Upper lobe of left lung (tissue), 6 donors: ENCODE results near the gene EPHB3. TPM values are rescaled to one million over a fixed set of nuclear protein-coding genes. Genes with fewer than 3 reads are reported as not detected.
"Not testable (repeated sequence)": the region's sequence is repeated elsewhere in the genome, so short reads cannot be mapped to it uniquely, and the experiment has no call there.

Source experiments
- ATAC-seq, 2 donors: fragments of 200-7000 bp; cut with Tn5 transposase; one replicate each; pipeline ENCODE4 v1.9.1; 2022; ENCODE audit warnings: mild to moderate bottlenecking in 2 of 2, moderate library complexity in 2 of 2; ENCODE audit not compliant: low FRiP score in 2 of 2
- DNase-seq, 2 donors: peaks; one replicate each; pipeline ENCODE4 v3.0.0-alpha.2; 2019 to 2020
- H3K27ac ChIP-seq, 4 donors: fragments of 200-600 bp; sonication (generic); one replicate each; pipeline ENCODE4 v1.5.1; 2016 to 2019
- H3K27me3 ChIP-seq, 4 donors: fragments of 200-600 bp; sonication (generic); one replicate each; pipeline ENCODE4 v1.5.1; 2017 to 2019
- H3K36me3 ChIP-seq, 4 donors: fragments of 200-600 bp; sonication (generic); one replicate each; pipeline ENCODE4 v1.5.1; 2016 to 2019
- H3K4me1 ChIP-seq, 4 donors: fragments of 200-600 bp; sonication (generic); one replicate each; pipeline ENCODE4 v1.5.1; 2018 to 2019
- H3K4me3 ChIP-seq, 4 donors: fragments of 200-600 bp; sonication (generic); one replicate each; pipeline ENCODE4 v1.5.1; 2017 to 2019; ENCODE audit warnings: mild to moderate bottlenecking in 2 of 4, moderate library complexity in 1 of 4
- H3K9me3 ChIP-seq, 4 donors: fragments of 200-600 bp; sonication (generic); one replicate each; pipeline ENCODE4 v1.5.1; 2018 to 2019
- CTCF ChIP-seq, 6 experiments: fragments of 450-650 bp in 4 of 6; fragments of 200-600 bp in 2 of 6; sonication (generic) in 2 of 6; IDR thresholded peaks; one replicate each; pipeline ENCODE4 v1.5.1; 2016 to 2019; ENCODE audit warnings: antibody characterized with exemption in 6 of 6
- EP300 ChIP-seq, 4 donors: sonication (generic); formaldehyde crosslinking; IDR thresholded peaks; one replicate each; pipeline ENCODE4 v1.5.1; 2017; ENCODE audit warnings: antibody characterized with exemption in 4 of 4, control low read depth in 2 of 4
- POLR2A ChIP-seq, 4 donors: fragments of 450-650 bp; IDR thresholded peaks; one replicate each; pipeline ENCODE4 v1.5.1; 2016 to 2017; ENCODE audit warnings: antibody characterized with exemption in 4 of 4, mild to moderate bottlenecking in 2 of 4
- POLR2AphosphoS5 ChIP-seq, 2 donors: sonication (generic); formaldehyde crosslinking; IDR thresholded peaks; one replicate each; pipeline ENCODE4 v1.5.1; 2017; ENCODE audit warnings: antibody characterized with exemption in 2 of 2
- WGBS, 2 donors: methylation state at CpG; one replicate each; pipeline ENCODE4 v1.1.5; 2017 to 2018; 5-methylcytosine and 5-hydroxymethylcytosine counted together
- total RNA-seq, 6 donors: library from RNA; depleted of rRNA in 4 of 6; stranded (reverse); fragments of >200 nt in 4 of 6; gene quantifications; one replicate each; pipeline versions ENCODE4 v1.1.0 to v1.2.1, GENCODE V29; 2016 to 2021
- donor health status: DM: no; HTN: no; CAD: no; lungs with moderate emphysema.
- donor health status: DM: no; HTN: yes; CAD: no; lungs with severe emphysema.

Gene EPHB3
- total RNA-seq, 6 donors from 2014 or later: 3.1 to 10.0 (median 7.2) TPM

- Histone ChIP-seq H3K27ac (peak overlapping the region in 1 of 4 donors; percentile 2), H3K36me3 (no peaks in the 10 kb centered on the region), H3K4me3 (no peak overlapping the region), H3K4me1 (peaks cover 0 to 18% (median 10%) of the 10 kb centered on the region in 4 donors), H3K27me3 (no peaks in the 10 kb centered on the region), H3K9me3 (no peaks in the 10 kb centered on the region)
- WGBS, 2 donors: 14 to 22% methylated on average over 3 of the region's 3 CpGs
- TF ChIP-seq EP300 (IDR thresholded peaks at IDR 0.05): no peak
- no peak for TF ChIP-seq POLR2AphosphoS5 (IDR thresholded peaks at IDR 0.05)
- no peak for TF ChIP-seq POLR2A (IDR thresholded peaks at IDR 0.05)
- TF ChIP-seq CTCF (IDR thresholded peaks at IDR 0.05): no peak
- no peak for DNase-seq
- peak in 1 of 2 donors; percentile 71 for ATAC-seq
These were observed 57.8 kb downstream of the EPHB3 start for GRCh38 chr3:184619369-184619768.

DNA sequence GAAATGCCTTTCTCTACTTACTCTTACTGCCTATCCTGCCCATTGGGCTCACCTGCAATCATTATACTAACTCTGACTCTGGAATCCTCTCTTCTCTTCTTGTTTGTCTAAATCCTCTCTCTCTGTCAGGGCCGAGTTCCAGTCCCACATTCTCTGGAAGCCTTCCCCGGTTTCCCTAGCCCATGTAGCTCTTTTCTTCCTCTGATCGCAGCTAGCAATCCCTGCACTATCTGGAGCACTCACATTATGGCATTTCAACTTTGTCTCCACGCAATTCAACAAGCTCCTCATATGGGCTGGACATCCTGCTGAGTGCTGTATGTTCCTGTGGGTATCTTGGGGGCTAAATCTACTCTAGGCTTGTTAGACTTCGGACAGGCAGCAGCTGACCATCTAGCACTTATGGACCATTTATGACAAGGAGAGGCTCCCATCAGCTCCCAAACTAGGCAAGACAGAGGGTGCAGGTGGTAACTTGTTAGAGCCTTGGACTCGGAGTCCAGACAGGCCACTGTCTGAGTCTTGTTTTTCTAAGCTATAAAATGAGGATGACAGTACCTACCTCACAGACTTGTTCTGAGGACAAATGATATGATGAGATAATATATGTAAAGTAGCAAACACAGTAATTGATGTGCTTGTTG lies 58.3 kb downstream of the EPHB3 start:
- ATAC-seq: no peak
- Histone ChIP-seq H3K27ac (peak overlapping the region in 1 of 4 donors; percentile 40), H3K27me3 (no peaks in the 10 kb centered on the region), H3K4me3 (no peak overlapping the region), H3K4me1 (peaks cover 0 to 18% (median 10%) of the 10 kb centered on the region in 4 donors), H3K36me3 (no peaks in the 10 kb centered on the region), H3K9me3 (no peaks in the 10 kb centered on the region)
- DNase-seq: no peak
- WGBS, 2 donors: 69 to 71% methylated on average over 6 of the region's 6 CpGs
- no peak for TF ChIP-seq POLR2AphosphoS5 (IDR thresholded peaks at IDR 0.05)
- no peak for TF ChIP-seq POLR2A (IDR thresholded peaks at IDR 0.05)
- TF ChIP-seq EP300 (IDR thresholded peaks at IDR 0.05): no peak
- no peak for TF ChIP-seq CTCF (IDR thresholded peaks at IDR 0.05)

- 56 to 58% methylated on average over 7 of the region's 7 CpGs for WGBS, 2 donors
- no peak for ATAC-seq
- no peak overlapping the region for H3K27ac ChIP-seq
- no peak overlapping the region for H3K4me3 ChIP-seq
- TF ChIP-seq POLR2A (IDR thresholded peaks at IDR 0.05) (no peak), POLR2AphosphoS5 (IDR thresholded peaks at IDR 0.05) (no peak), EP300 (IDR thresholded peaks at IDR 0.05) (no peak), CTCF (IDR thresholded peaks at IDR 0.05) (no peak)
- no peaks in the 10 kb centered on the region for H3K27me3 ChIP-seq
- no peak for DNase-seq
- H3K4me1 ChIP-seq: peaks cover 0 to 18% (median 10%) of the 10 kb centered on the region in 4 donors
- no peaks in the 10 kb centered on the region for H3K9me3 ChIP-seq
- H3K36me3 ChIP-seq: no peaks in the 10 kb centered on the region
These were observed 59.0 kb downstream of the EPHB3 start for GRCh38 chr3:184620475-184621119.

DNA sequence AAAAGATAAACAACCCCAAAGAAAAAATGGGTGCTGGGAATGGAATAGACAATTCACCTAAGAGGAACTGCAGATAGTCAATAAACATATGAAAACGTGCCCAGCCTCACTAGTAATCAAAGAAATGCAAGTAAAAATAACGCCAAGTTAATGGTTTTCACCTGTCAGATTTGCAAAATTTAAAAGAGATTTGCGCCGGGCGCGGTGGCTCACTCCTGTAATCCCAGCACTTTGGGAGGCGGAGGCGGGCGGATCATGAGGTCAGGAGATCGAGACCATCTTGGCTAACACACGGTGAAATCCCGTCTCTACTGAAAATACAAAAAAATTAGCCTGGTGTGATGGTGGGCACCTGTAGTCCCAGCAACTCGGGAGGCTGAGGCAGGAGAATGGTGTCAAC lies 60.6 kb downstream of the EPHB3 start:
- not testable (repeated sequence) for ATAC-seq, H3K27me3 ChIP-seq, H3K36me3 ChIP-seq, H3K4me3 ChIP-seq, DNase-seq, H3K27ac ChIP-seq, H3K9me3 ChIP-seq
- WGBS, 2 donors: 92 to 94% methylated on average over 13 of the region's 13 CpGs
- peaks cover 0 to 18% (median 10%) of the 10 kb centered on the region in 4 donors for H3K4me1 ChIP-seq

DNA sequence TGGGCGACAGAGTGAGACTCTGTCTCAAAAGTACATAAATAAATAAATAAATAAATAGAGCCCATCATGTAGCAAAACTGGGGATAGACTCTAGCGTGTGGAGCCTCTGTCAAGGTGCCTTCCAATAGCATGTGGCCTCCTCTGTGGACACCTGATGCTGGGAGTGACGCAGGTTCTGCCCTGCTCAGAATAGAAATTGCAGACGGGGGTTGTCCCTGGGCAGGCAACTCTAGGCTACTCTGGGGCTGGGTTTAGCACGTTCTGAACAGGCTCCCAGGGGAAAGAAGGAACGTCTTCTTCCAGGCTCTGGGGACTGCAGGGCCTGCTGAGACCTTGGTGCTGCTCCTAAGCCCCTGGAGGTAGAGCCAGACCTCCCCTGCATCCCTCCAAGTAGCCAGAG lies 65.3 kb downstream of the EPHB3 start:
- no peak overlapping the region for H3K4me3 ChIP-seq
- TF ChIP-seq POLR2A (IDR thresholded peaks at IDR 0.05): no peak
- no peak overlapping the region for H3K27ac ChIP-seq
- 90 to 92% methylated on average over 4 to 6 of the region's 6 CpGs for WGBS, 2 donors
- no peak for ATAC-seq
- no peaks in the 10 kb centered on the region for H3K9me3 ChIP-seq
- DNase-seq: no peak
- no peaks in the 10 kb centered on the region for H3K36me3 ChIP-seq
- no peaks in the 10 kb centered on the region for H3K4me1 ChIP-seq
- no peaks in the 10 kb centered on the region for H3K27me3 ChIP-seq
